OCI-M2 (cell line): ENCODE measurements around the gene NLRP3.
"Not testable (repeated sequence)": the region's sequence is repeated elsewhere in the genome, so short reads cannot be mapped to it uniquely, and the experiment has no call there.

Experiments
- DNase-seq: peaks from one replicate; lab custom pipeline; 2025; ENCODE audit not compliant: unreplicated experiment; lab: John Stamatoyannopoulos, UW

Gene NLRP3

DNA sequence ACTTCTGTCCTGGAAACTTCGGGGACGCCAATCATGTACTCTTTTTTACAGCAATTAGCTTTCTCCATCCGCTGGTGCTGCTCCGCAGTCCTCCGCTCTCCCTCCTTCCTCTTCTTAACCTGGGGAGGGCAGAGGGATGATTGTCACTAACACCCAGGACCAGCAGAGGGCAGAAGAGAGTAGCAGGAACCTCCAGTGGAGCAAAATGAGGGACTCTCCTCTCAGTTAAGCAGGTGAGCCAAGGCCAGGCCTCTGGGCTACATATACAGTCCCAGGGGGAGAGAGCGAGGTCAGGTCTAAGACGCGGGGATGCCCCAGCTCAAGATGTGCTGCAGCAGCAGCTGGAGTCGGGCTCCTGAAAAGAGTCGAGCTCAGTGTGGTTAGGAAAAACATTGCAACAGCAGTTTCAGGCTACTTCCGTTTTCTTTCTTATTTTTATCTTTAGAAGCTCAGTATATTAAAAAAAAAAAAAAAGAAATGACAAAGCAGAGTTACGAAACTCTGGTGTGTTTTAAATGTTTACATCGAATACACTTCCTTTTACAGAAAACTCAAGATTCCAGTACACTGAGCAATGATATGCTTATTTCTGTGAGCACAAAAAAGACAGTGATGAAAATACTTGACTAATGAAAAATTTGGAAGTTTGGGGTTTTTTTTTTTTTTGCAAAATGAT lies 25.7 kb upstream of the NLRP3 start:
- peak; percentile 75 for DNase-seq

DNA sequence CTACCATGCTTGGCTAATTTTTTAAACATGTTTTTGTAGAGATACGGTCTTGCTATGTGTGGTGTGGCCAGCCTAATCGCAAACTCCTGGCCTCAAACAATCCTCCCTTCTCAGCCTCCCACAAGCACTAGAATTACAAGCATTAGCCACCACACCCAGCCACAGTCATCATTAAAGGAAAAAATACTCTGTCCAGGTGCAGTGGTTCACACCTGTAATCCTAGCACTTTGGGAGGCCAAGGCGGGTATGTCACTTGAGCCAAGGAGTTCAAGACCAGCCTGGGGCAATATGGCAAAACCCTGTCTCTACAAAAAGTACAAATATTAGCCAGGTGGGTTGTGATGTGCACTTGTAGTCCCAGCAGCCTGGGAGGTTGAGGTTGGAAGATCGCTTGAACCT lies 25.0 kb upstream of the NLRP3 start:
- no peak for DNase-seq

DNA sequence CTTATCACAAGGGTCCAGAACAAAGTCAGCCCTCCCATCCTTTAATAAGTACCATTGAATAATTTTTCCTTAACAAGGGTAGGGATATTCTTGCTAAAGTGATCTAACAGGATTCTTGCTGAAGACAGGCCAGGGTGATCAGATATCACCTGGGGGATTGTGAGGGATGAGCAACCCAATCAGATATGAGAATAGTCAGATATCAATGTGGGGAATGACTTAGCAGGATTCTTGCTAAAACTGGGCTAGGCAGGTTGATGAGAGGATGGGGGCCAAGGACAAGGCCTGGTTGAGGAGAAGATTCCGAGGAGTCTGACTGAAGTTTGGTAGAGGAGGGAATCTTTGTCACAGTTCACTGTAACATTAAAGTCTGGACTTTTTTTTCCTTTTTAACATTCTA lies 23.9 kb upstream of the NLRP3 start:
- DNase-seq, result no peak

DNA sequence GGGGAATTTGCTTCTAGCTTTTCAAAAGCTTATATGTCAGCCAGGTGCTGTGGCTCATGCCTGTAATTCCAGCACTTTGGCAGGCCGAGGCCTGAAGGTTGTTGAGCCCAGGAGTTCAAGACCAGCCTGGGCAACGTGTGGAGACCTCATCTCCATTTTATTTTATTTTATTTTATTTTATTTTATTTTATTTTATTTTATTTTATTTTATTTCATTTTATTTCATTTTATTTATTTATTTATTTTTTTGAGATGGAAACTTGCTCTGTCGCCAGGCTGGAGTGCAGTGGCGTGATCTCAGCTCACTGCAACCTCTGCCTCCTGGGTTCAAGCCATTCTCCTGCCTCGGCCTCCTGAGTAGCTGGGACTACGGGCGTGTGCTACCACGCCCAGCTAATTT lies 20.9 kb upstream of the NLRP3 start:
- DNase-seq, result not testable (repeated sequence)

DNA sequence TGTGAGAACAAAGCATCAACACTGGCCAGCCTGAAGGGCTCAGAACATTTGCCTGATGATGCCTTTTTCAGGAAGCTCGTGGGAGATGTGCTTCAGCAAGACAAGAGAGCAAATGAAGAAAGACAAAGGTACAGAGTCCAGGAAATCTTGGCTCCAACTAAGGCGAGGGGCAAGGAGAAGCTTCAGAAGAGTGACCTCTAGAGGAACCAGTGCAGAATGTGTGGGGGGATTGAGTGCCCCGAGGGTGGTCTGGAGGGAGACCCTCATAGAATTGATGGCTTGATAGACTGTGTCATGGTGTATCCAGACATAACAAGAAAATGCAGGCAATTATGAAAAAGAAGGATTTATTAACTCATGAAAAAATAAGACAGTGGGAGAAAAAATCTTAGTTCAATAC lies 15.3 kb upstream of the NLRP3 start:
- no peak for DNase-seq

DNA sequence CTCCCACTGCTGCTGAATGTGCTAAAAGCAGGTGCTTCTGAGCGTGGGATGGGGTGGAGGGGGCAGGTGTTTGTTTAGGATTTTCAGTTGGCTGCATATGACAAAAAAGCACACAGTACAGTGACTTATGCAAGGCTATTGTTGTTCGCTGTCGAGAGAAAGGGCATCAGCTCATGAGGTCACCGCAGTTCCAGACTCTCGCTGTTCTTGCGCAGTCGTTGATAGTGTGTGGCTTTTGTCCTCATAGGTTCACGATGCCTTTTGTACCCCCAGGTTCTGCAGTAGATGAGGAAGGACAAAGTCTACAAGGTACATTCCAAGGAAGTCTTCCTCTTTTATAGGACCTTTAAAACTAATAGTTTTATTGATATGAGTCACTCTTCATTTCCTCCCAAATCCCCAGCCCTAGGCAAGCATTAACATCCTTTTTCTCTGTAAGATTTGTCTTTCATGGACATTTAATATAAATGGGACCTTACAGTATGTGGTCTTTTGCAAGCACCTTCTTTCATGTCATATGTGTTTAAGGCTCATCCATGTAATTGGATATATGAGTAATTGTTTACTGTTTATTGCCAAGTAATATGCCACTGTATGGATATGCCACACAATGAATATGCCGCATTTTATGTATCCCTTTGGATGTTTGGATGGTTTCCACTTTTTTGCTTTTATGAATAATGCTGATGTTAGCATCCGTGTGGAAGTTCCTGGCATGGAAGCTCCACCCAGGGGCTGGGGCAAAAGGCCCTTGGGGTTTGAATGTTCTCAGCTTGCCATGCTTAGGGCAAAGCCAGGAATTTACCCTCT lies 14.5 kb upstream of the NLRP3 start:
- no peak for DNase-seq

DNA sequence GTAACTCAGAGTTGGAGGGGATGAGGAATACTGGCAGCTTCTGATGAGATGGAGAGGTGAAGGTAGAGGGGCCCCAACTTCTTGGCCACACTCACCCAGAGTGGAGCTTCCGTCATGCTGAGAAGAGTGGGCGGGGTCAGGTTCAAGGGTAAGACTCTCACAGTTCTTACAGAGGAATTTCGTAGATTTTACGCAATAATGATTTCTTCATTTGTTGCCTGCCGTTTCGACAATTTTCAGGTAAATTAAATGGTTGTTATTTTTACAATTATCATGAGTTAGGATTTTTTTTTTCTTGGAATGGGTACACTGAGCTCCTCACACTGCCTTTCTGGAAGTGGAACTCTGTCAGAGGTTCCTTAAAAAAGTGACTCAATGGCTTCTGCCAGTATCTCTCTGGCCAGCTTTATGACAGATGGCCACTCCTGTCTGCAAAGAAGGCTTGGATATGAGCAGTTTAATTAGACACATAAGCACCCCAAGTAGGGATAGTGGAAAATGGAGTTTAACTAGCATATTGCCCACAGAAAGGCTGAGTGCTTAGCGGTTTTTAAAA lies 13.8 kb upstream of the NLRP3 start:
- no peak for DNase-seq

DNA sequence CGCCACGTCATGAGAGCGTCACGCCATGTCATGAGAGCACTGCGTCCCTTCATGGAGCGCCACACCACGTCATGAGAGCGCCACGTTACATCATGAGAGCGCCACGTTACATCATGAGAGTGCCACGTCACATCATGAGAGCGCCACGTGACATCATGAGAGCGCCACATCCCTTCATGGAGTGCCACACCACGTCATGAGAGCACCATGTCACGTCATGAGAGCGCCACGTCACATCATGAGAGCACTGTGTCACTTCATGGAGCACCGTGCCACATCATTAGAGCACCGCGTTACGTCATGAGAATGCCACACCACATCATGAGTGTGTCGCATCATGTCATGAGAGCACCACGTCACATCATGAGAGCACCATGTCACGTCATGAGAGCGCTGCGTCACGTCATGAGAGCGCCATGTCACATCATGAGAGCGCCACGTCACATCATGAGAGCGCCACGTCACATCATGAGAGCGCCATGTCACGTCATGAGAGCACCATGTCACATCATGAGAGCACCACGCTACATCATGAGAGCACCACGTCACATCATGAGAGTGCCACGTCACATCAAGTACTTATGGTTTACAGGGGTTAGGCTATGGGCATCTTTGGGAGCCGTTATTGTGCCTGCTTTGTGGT lies 9.8 kb upstream of the NLRP3 start:
- no peak for DNase-seq

DNA sequence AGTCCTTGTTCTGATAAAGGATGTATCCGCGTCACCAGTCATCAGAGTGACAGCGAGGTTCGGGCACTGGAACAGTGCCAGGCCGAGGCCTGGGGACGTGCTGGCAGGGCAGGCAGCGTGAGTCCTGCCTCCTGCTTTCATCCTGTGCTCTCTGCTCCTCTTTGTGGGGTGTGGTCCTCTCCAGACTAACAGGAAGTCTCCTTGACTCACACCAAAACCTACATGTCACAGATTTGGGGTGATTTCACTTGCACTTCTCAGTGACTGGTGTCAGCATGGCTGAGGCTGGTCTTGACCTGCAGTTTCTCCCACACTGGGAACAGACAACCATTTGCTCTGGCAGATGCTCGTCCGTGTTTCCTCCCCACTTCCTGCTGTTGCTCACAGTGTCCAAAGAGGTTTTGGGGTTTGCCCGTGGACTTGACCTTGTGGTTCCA lies 8.8 kb upstream of the NLRP3 start:
- no peak for DNase-seq

DNA sequence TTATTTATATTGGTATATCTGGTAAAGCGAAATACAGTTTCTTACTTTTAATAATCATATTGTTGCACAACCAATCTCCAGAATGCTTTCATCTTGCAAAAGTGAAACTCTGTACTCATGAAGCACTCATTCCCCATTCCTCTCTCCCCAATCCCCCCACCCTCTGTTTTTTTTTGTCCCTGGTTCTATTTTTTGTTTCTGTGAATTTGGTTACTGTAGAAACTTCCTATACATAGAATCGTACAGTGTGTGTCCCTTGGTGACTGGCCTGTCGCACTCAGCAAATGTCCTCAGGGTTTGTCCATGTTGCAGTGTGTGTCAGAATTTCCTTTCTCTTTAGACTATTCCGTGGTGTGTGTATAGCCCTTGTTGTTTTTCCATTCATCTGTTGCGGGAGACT lies 7.9 kb upstream of the NLRP3 start:
- DNase-seq, result no peak

DNA sequence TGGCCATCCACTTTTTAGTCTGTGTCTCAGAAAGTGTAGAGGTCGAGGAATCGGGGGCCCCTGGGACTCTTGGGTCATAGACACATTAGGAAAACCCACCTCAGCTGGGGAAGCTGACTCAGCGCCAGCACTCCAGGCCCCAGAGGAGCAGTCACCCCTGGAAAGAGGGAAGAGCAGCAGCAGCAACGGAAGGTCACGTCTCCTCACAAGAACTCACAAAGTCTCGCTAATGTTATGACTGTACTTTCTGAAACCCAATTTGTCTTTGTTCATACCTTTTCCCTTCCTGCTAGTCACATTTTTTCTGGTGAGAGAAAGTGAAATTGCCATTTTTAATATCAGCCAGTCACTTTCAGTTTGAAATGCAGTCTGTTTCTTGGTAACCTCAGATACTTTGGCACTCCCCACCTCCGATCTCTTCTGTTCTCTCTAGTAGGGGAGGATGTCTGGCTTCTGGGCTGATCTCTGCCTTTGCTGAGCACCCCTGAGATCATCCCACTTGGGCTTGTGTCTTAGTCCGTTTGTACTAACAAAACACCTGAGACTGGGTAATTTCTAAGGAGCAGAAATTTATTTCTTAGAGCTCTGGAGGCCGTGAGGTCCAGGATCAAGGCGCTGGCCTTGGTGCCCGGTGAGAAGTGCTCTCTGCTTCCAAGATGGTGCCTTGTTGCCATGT lies 6.0 kb upstream of the NLRP3 start:
- no peak for DNase-seq

DNA sequence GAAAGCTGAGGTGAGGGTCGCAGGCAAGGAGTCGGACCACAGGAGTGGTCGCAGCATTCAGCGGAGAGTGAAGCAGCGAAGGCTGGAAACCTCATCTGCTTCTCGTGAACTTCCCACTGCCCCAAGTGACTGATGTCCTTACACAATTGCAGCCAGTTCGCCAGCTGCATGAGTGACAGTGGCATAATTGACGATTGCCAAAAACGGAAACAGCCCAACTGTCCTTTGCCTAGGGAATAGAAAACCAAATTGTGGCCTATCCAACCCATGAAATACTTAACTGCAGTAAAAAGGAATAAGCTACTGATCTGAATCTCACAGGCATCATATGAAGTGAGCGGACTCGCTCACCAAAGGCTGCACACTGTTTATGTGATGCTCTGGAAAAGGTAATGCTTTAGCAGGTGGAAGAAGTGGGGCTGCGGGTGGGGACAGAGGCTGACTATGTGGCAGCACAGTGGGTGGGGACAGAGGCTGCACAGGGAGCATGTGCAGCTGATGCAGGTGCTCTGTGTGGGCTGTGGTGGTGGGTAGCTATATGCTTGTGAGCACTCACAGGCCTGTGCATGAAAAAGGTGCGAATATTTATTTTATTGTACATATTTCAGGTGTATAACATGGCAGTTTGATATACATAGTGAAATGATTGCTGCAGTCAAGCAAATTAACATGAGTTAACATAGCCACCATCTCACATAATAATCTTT lies 4.2 kb upstream of the NLRP3 start:
- no peak for DNase-seq

DNA sequence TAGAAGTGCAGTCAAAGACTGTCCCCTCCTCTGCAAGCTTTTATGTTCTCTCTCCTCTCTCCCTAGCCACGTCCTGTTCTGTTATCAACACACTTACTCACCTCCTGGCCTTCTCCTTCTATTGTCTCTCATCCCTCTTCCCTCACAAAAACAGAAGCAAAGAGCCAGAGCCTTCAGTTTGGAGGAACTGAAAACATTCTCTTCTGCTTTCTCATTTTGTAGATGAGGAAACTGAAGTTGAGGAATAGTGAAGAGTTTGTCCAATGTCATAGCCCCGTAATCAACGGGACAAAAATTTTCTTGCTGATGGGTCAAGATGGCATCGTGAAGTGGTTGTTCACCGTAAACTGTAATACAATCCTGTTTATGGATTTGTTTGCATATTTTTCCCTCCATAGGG lies 1.9 kb downstream of the NLRP3 start:
- no peak for DNase-seq

DNA sequence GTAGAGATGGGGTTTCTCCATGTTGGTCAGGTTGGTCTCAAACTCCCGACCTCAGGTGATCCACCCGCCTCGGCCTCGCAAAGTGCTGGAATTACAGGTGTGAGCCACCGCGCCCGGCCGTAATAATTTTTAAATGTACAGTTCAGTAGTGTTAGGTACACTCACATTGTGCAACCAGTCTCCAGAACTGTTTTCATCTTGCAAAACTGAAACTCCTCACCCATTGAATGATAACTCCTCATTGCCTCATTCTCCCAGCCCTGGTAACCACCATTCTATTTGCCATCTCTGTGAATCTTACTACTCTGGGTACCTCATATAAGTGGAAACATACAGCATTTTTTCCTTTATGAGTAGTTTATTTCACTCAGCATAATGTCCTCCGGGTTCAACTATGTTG lies 3.4 kb downstream of the NLRP3 start:
- DNase-seq, result no peak

DNA sequence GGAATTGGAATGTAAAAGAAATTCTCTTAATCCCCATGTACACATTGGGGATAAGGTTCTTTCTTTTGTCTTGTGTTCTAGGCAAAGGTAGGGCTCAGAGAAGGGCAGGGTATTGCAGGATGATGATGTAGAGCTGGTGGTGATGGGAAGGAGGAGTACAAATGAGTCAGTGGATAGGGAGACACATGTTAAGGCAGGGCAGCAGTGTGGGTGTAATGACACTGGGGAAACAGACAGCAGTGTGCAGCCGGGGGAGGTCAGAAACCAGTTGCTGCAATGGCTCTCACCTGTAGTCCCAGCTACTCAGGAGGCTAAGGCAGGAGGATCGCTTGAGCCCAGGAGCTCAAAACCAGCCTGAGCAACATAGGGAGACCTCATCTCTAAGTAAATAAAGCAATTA lies 5.1 kb downstream of the NLRP3 start:
- DNase-seq, result no peak

DNA sequence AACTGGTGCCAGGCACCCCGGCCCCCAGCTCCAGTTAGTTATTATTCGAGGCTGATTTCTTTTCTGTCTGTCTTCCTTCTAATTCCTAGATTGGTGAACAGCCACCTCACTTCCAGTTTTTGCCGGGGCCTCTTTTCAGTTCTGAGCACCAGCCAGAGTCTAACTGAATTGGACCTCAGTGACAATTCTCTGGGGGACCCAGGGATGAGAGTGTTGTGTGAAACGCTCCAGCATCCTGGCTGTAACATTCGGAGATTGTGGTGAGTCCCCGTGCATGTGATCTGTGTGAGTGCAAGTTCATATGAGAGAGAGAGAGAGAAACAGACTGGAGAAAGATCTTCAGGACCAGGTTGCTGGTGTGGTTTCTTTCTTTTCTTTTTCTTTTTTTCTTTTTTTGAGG lies 13.5 kb downstream of the NLRP3 start:
- no peak for DNase-seq

DNA sequence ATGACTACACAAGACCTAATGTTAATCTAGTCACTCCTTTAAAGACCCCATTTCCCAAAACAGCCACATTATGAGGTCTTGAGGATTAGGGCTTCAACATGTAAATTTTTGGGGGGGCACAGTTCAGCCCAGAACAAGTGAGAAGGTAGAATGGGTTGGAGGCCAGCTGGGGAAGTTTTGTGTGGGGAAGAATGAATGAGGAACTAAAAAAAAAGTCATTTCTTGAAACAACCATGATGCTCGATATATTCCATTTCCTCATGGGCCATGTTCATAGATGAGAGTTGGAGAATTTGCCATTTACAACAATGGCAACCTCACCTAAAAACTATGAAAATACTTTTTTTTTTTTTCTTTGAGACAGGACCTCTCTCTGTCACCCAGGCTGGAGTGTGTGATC lies 14.5 kb downstream of the NLRP3 start:
- DNase-seq, result no peak

DNA sequence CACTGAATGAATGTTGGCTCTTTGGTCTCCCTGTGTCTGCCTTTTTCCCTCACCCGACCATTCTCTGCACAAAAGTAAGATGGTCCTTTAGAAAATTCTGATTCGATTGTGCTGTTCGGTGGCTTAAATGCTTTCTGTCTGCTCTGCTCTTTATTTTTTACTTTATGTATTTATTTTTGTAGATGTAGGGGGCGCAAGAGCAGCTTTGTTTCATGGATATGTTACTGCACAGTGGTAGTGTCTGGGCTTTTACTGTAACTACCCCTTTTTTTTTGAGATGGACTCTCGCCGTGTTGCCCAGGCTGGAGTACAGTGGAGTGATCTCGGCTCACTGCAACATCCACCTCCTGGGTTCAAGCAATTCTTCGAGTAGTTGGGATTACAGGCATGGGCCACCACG lies 15.7 kb downstream of the NLRP3 start:
- DNase-seq, result no peak

DNA sequence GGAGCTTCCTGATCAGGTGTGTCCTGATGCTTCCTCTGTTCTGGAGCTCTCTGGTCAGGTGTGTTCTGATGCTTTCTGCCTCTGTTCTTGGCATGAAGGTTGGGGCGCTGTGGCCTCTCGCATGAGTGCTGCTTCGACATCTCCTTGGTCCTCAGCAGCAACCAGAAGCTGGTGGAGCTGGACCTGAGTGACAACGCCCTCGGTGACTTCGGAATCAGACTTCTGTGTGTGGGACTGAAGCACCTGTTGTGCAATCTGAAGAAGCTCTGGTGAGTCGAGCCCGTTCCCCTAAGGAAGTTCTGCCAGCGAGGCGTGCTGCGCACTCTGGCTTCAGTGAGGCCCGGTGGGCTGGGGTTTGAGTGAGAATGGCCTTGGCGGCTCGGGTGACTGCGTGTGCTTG lies 18.0 kb downstream of the NLRP3 start:
- no peak for DNase-seq

DNA sequence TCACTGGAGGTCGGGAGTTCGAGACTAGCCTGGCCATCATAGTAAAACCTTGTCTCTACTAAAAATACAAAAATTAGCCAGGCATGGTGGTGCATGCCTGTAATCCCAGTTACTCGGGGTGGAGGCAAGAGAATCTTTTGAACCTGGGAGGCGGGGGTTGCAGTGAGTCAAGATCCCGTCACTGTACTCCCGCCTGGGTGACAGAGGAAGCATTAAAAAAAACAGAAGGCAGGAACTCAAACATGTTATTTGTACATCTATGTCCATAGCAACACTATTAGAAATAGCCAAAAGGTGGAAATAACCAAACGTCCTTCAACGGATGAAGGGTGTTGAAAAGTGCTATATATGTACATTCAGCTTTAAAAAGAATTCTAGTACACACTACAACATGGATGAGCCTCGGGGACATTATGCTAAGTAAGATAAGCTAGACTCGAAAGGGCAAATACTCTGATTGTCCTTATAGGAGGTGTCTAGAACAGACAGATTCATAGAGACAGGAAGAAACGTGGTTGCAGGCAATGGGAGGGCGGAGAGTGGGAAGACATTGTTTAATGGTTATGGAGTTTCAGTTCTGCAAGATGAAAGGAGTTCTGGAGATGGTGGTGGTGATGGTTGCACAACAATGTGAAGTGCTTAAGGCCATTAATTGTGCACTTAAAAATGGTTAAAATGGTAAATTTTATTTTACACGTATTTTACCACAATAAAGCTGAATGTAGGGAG lies 19.2 kb downstream of the NLRP3 start:
- DNase-seq, result no peak
